K562 (cell line): ENCODE results near the gene SUSD5. TPM values are rescaled to one million over a fixed set of nuclear protein-coding genes. Genes with fewer than 3 reads are reported as not detected.

ENCODE experiments used
- ATAC-seq: fragments of 200-7000 bp; cut with Tn5 transposase; 3 replicates; pipeline ENCODE4 v1.9.1; 2020; ENCODE audit warnings: moderate library complexity
- BruUV-seq: library from RNA; stranded (reverse); fragments of 400-500 nt; replicated peaks from 2 replicates; lab custom pipeline; 2021; lab: Mats Ljungman, UMichigan
- CTCF ChIA-PET: fragments of 300-600 bp; formaldehyde crosslinking; extraction: SDS; loops from one replicate; lab custom pipeline; 2021; ENCODE audit warnings: low intra/inter-chr PET ratio; lab: Yijun Ruan, JAX
- POLR2A ChIA-PET: fragments of 300-600, 350-650 bp; sonication (Branson Sonifier 250); formaldehyde crosslinking; extraction: SDS; loops from one replicate; lab custom pipeline; 2021; ENCODE audit warnings: antibody characterized with exemption, inconsistent platforms; lab: Yijun Ruan, JAX
- DNase-seq, 4 experiments: peaks; one replicate each; pipeline versions ENCODE4 v3.0.0 to v3.0.0-alpha.2; 2011 to 2018; ENCODE audit warnings: low spot score in 3 of 4, mixed read lengths in 3 of 4; ENCODE audit errors: extremely low read depth in 1 of 4
- FAIRE-seq: peaks from 2 replicates; lab custom pipeline; 2011; peaks lifted over from hg19 to GRCh38; lab: Jason Lieb, UNC
- H2AFZ ChIP-seq: 2 replicates; pipeline ENCODE4 v1.6.0; 2011; ENCODE audit warnings: low read depth, low read length, control low read depth, inconsistent platforms
- H3K27ac ChIP-seq: fragments of 200-600 bp; 3 replicates; pipeline ENCODE4 v1.8.0; 2011; ENCODE audit warnings: low read depth, mild to moderate bottlenecking, control low read depth, inconsistent platforms, low read length, moderate library complexity, mixed read lengths; ENCODE audit errors: extremely low read depth
- H3K27me3 ChIP-seq, 2 experiments: fragments of 300-600 bp in 1 of 2; 2 replicates in 1 of 2; 3 replicates in 1 of 2; pipeline versions ENCODE4 v1.6.0 to v1.8.0; 2011; ENCODE audit warnings: inconsistent platforms in 2 of 2, low read length in 2 of 2, mild to moderate bottlenecking in 1 of 2, mixed read lengths in 1 of 2, moderate library complexity in 1 of 2; ENCODE audit not compliant: control insufficient read depth in 2 of 2, insufficient read depth in 2 of 2
- H3K36me3 ChIP-seq: fragments of 300-600 bp; 3 replicates; pipeline ENCODE4 v1.8.0; 2011; ENCODE audit warnings: mild to moderate bottlenecking, low read length, inconsistent platforms; ENCODE audit not compliant: control insufficient read depth, insufficient read depth
- H3K4me1 ChIP-seq, 2 experiments: fragments of 200-600 bp in 1 of 2; replicated peaks in 1 of 2; 2 replicates in 1 of 2; 3 replicates in 1 of 2; pipeline versions ENCODE4 v1.5.1 to v1.8.0; 2011; ENCODE audit warnings: inconsistent platforms in 2 of 2, low read length in 2 of 2, mild to moderate bottlenecking in 1 of 2, mixed read lengths in 1 of 2, moderate library complexity in 1 of 2; ENCODE audit not compliant: control insufficient read depth in 2 of 2, insufficient read depth in 2 of 2
- H3K4me2 ChIP-seq: 2 replicates; pipeline ENCODE4 v1.6.1; 2011; ENCODE audit warnings: low read length, control low read depth, inconsistent platforms, mixed read lengths; ENCODE audit not compliant: insufficient read depth
- H3K4me3 ChIP-seq: fragments of 200-600 bp; sonication (generic), shearing (Covaris generic); 2 replicates; pipeline ENCODE4 v1.5.1; 2016; ENCODE audit warnings: control low read depth, inconsistent platforms
- H3K79me2 ChIP-seq: fragments of 200-600 bp; 3 replicates; pipeline ENCODE4 v1.8.0; 2011; ENCODE audit warnings: low read length, inconsistent platforms; ENCODE audit not compliant: control insufficient read depth, insufficient read depth
- H3K9ac ChIP-seq, 2 experiments: 2 replicates each; pipeline versions ENCODE4 v1.6.0 to v1.6.1; 2011; ENCODE audit warnings: low read depth in 2 of 2, low read length in 2 of 2, control low read depth in 1 of 2, inconsistent platforms in 1 of 2, mild to moderate bottlenecking in 1 of 2, mixed read lengths in 1 of 2; ENCODE audit not compliant: insufficient read depth in 1 of 2
- H3K9me1 ChIP-seq: one replicate; pipeline ENCODE4 v1.6.0; 2011; ENCODE audit warnings: inconsistent platforms, mild to moderate bottlenecking, low read length, moderate library complexity; ENCODE audit not compliant: control insufficient read depth, insufficient read depth
- H3K9me3 ChIP-seq: replicated peaks from 2 replicates; pipeline ENCODE4 v1.5.1; 2011; ENCODE audit warnings: low read depth, low read length, inconsistent platforms; ENCODE audit not compliant: control insufficient read depth, insufficient read depth
- H4K20me1 ChIP-seq: replicated peaks from 2 replicates; pipeline ENCODE4 v1.6.1; 2011; ENCODE audit warnings: low read length, inconsistent platforms, mixed read lengths; ENCODE audit not compliant: control insufficient read depth, insufficient read depth
- GTF2F1 ChIP-seq: IDR thresholded peaks from 2 replicates; pipeline ENCODE4 v1.6.1; 2011; ENCODE audit warnings: low read depth, low read length, improper control_type of control experiment
- MEIS2 ChIP-seq: fragments of 450-650 bp; IDR thresholded peaks from 2 replicates; pipeline ENCODE4 v1.6.1; 2014; ENCODE audit warnings: mild to moderate bottlenecking; ENCODE audit not compliant: partially characterized antibody
- NFE2 ChIP-seq: IDR thresholded peaks from 2 replicates; pipeline ENCODE4 v1.6.1; 2014; ENCODE audit warnings: antibody characterized with exemption, low read depth
- NFIX ChIP-seq: fragments of 250-450 bp; sonication (Bioruptor Pico); IDR thresholded peaks from 2 replicates; pipeline ENCODE4 v1.4.0; 2020; ENCODE audit warnings: low read depth, mild to moderate bottlenecking, moderate library complexity
- WGBS: fragments of 100-300 bp; shearing (Covaris generic); methylation state at CpG from one replicate; pipeline ENCODE4 v1.1.6; 2016; ENCODE audit warnings: low coverage, mixed read lengths; ENCODE audit not compliant: insufficient coverage; ENCODE audit errors: missing lambda C conversion rate; 5-methylcytosine and 5-hydroxymethylcytosine counted together
- in situ Hi-C: fragments of 300-500 bp; cut with MboI; formaldehyde crosslinking; loops from 4 replicates; pipeline ENCODE4 v1.15.0; 2018; ENCODE audit warnings: inconsistent platforms, mixed read lengths
- intact Hi-C: fragments of 100-400 bp; cut with micrococcal nuclease; formaldehyde crosslinking; loops from 2 replicates; pipeline ENCODE4 v1.14.2; 2022
- polyA plus RNA-seq, 8 experiments: library from polyadenylated mRNA; depleted of rRNA in 4 of 8; stranded (reverse) in 5 of 8; unstranded in 3 of 8; fragments of >200 nt; fragmentation: Nextera tagmentation in 2 of 8; fragmentation: Illumina TruSeq in 1 of 8; extraction: Ambion mirVana in 2 of 8; extraction: Trizol in 1 of 8; gene quantifications; 2 replicates each; pipeline versions ENCODE4 v1.2.1 to v1.2.3, GENCODE V29; 2011 to 2014; ENCODE audit warnings: inconsistent platforms in 1 of 8, missing spikeins in 1 of 8
- total RNA-seq, 7 experiments: library from RNA; depleted of rRNA in 6 of 7; stranded (reverse); fragments of >200 nt in 6 of 7; fragmentation: Illumina TruSeq in 2 of 7; extraction: Trizol in 2 of 7; gene quantifications; 2 replicates each; pipeline versions ENCODE4 v1.2.1 to v1.2.3, GENCODE V29; 2011 to 2021; ENCODE audit warnings: low replicate concordance in 1 of 7
- TF ChIP-seq, protein P1 (sequence below), 2 experiments: IDR thresholded peaks in 1 of 2; conservative IDR thresholded peaks in 1 of 2; 2 replicates each; pipeline ENCODE4 v1.6.1; 2016; ENCODE audit warnings: low read depth in 2 of 2, mild to moderate bottlenecking in 1 of 2, missing compliant biosample characterization in 1 of 2, missing genetic modification characterization in 1 of 2, moderate library complexity in 1 of 2

The SUSD5 gene
- total and polyA plus RNA-seq, 9 of the 15 experiments (the other 6 are each of a cell fraction or from before 2014, with no cell fraction given), result not detected

DNA sequence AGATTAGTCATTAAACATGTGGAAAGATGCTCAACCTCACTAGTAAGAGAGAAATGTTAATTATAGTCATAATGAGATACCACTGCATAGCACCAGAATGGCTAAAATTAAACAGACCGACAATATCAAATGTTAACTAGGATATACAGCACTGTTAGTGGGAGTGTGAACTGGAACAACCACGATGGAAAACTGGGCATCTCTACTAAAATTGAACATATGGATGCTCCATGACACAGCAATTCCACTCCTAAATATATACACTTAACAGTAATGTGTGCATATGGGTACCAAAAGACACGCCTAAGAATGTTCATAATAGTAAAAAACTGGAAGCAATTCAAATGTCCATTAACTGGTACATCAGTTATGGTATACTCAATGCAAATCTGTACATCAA lies 63.3 kb downstream of the SUSD5 start:
- ATAC-seq, result no peak
- H3K9ac ChIP-seq, result no peak overlapping the region
- H2AFZ ChIP-seq, result no peak overlapping the region
- WGBS, result 3% methylated on average over 3 of the region's 3 CpGs
- in situ Hi-C loops (no loop called here), intact Hi-C loops (no loop called here)
- no peaks in the 10 kb centered on the region for H3K36me3 ChIP-seq
- H3K4me2 ChIP-seq, result no peak overlapping the region
- no peaks in the 10 kb centered on the region; a peak in 1 of 5 replicates for H3K4me1 ChIP-seq
- ChIA-PET CTCF (no interaction called here), POLR2A (no interaction called here)
- BruUV-seq, result no TSS peak
- no peak for DNase-seq
- no peaks in the 10 kb centered on the region for H3K9me3 ChIP-seq
- no peaks in the 10 kb centered on the region for H3K79me2 ChIP-seq
- H3K9me1 ChIP-seq, result no peaks in the 10 kb centered on the region
- H3K27ac ChIP-seq, result no peak overlapping the region
- H3K4me3 ChIP-seq, result no peak overlapping the region
- no peaks in the 10 kb centered on the region for H4K20me1 ChIP-seq
- peaks cover 39 to 45% of the 10 kb centered on the region in 2 experiments for H3K27me3 ChIP-seq
- TF ChIP-seq NFIX (CRISPR knock-in tag) (no peak), NFE2 (0 out of 2 replicates have a peak, but pooled peaks have one; percentile 8)
- no peak for FAIRE-seq

DNA sequence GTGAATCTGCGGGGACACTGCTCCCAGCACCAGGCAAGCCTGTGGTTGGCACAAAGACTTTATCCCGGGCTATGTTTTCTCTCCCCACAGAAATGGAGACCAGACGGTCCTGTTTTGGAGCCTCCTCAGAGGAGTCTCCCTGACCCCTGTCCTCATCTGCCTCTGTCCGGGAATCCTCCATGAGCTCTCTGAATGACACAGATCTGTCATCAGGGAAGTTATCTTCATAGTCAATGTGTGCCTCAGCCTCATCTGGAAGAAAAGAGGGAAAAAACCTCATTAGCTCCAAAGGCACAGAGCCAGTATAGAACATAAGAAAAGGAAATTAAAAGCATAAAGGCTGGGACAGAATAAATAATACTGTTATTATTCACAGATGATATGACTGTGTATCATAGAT lies 64.8 kb downstream of the SUSD5 start:
- WGBS, result 5% methylated on average over 4 of the region's 4 CpGs
- H3K36me3 ChIP-seq, result no peaks in the 10 kb centered on the region
- ATAC-seq, result no peak
- intact Hi-C loops (no loop called here), in situ Hi-C loops (no loop called here)
- no TSS peak for BruUV-seq
- DNase-seq, result no peak
- POLR2A ChIA-PET, result interaction anchor here (0.6 to 1.8 kb wide), 4 partner anchors 13 to 285 kb away, joined by 3 to 9 read pairs (median 4); no protein-coding TSS in a partner anchor
- H4K20me1 ChIP-seq, result no peaks in the 10 kb centered on the region
- no peak overlapping the region for H2AFZ ChIP-seq
- no peak overlapping the region for H3K4me2 ChIP-seq
- no peaks in the 10 kb centered on the region for H3K9me3 ChIP-seq
- no peaks in the 10 kb centered on the region for H3K9me1 ChIP-seq
- H3K4me3 ChIP-seq, result no peak overlapping the region
- H3K79me2 ChIP-seq, result no peaks in the 10 kb centered on the region
- CTCF ChIA-PET, result no interaction called here
- H3K27ac ChIP-seq, result no peak overlapping the region
- FAIRE-seq, result no peak
- peaks cover 33 to 34% of the 10 kb centered on the region in 2 experiments for H3K27me3 ChIP-seq
- no peaks in the 10 kb centered on the region; a peak in 1 of 5 replicates for H3K4me1 ChIP-seq
- TF ChIP-seq MEIS2 (peak; percentile 74), GTF2F1 (no peak)
- TF ChIP-seq, protein P1, sequence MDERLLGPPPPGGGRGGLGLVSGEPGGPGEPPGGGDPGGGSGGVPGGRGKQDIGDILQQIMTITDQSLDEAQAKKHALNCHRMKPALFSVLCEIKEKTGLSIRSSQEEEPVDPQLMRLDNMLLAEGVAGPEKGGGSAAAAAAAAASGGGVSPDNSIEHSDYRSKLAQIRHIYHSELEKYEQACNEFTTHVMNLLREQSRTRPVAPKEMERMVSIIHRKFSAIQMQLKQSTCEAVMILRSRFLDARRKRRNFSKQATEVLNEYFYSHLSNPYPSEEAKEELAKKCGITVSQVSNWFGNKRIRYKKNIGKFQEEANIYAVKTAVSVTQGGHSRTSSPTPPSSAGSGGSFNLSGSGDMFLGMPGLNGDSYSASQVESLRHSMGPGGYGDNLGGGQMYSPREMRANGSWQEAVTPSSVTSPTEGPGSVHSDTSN (CRISPR knock-in tag; IDR thresholded peaks at IDR 0.05; ENCODE audit: low read depth), result no peak
- TF ChIP-seq, protein P1 (tag; conservative IDR thresholded peaks at IDR 0.05; ENCODE audit: low read depth), result peak; percentile 55; the same call in 1 of the 2 replicates
- H3K9ac ChIP-seq, result no peak overlapping the region
